HG03575 (cell line): ENCODE data around the gene HAUS3.
A peak's percentile ranks its signal among the peaks of the same experiment; 100 is the strongest.

Experiments used
- ATAC-seq: cut with Tn5 transposase; IDR thresholded peaks from one replicate; pipeline ENCODE4 v1.9.1; 2021; ENCODE audit not compliant: unreplicated experiment, insufficient number of reproducible peaks, low FRiP score; ENCODE audit errors: extremely low read depth

The HAUS3 gene

GRCh38 chr4:2265113-2266110, 23.5 kb upstream of the HAUS3 start:
- ATAC-seq: no peak

GRCh38 chr4:2264481-2265041, 22.6 kb upstream of the HAUS3 start:
- no peak for ATAC-seq

- no peak for ATAC-seq
Measured at GRCh38 chr4:2263926-2264321, 22.0 kb upstream of the HAUS3 start.

- no peak for ATAC-seq
Measured at GRCh38 chr4:2262944-2263250, 21.0 kb upstream of the HAUS3 start.

GRCh38 chr4:2262145-2262943, 20.4 kb upstream of the HAUS3 start:
- ATAC-seq: peak; percentile 71

- no peak for ATAC-seq
Measured at GRCh38 chr4:2261853-2262144, 19.9 kb upstream of the HAUS3 start, which contains the start of gene MXD4. TSS of gene MXD4 (minus strand) at chr4:2262109. CDS start at chr4:2261980, 129 bp downstream.

GRCh38 chr4:2261110-2261852, 19.4 kb upstream of the HAUS3 start:
- ATAC-seq: no peak

GRCh38 chr4:2260344-2261109, 18.6 kb upstream of the HAUS3 start:
- no peak for ATAC-seq

- ATAC-seq: no peak
Measured at GRCh38 chr4:2259541-2260343, 17.8 kb upstream of the HAUS3 start.

- ATAC-seq: no peak
Measured at GRCh38 chr4:2259036-2259540, 17.2 kb upstream of the HAUS3 start.

GRCh38 chr4:2258091-2259035, 16.4 kb upstream of the HAUS3 start:
- ATAC-seq: no peak

GRCh38 chr4:2257361-2258081, 15.6 kb upstream of the HAUS3 start:
- no peak for ATAC-seq

GRCh38 chr4:2256781-2257191, 14.9 kb upstream of the HAUS3 start:
- no peak for ATAC-seq

GRCh38 chr4:2256156-2256731, 14.3 kb upstream of the HAUS3 start:
- ATAC-seq: no peak

- ATAC-seq: no peak
Measured at GRCh38 chr4:2255501-2256155, 13.7 kb upstream of the HAUS3 start.
